NOMO-1 treated with dmso at 0.1 percent for 144 hours (cell line): ENCODE results near the gene BICRAL.

Experiments
- DNase-seq: peaks from one replicate; lab custom pipeline; 2025; ENCODE audit not compliant: unreplicated experiment; lab: John Stamatoyannopoulos, UW

BICRAL gene

GRCh38 chr6:42762426-42762859 is 19.4 kb upstream of the BICRAL start:
- no peak for DNase-seq

- DNase-seq, result no peak
Observed at GRCh38 chr6:42762950-42763349, 18.9 kb upstream of the BICRAL start.

GRCh38 chr6:42764911-42765648 is 16.8 kb upstream of the BICRAL start:
- no peak for DNase-seq

GRCh38 chr6:42766163-42766670 is 15.6 kb upstream of the BICRAL start:
- DNase-seq, result no peak

GRCh38 chr6:42769051-42769450 is 12.8 kb upstream of the BICRAL start:
- DNase-seq, result no peak

- no peak for DNase-seq
Observed at GRCh38 chr6:42769836-42770235, 12.0 kb upstream of the BICRAL start.

- no peak for DNase-seq
Observed at GRCh38 chr6:42771741-42772100, 10.1 kb upstream of the BICRAL start.

- DNase-seq, result no peak
Observed at GRCh38 chr6:42774201-42774600, 7.7 kb upstream of the BICRAL start.

- DNase-seq, result peak; percentile 79
Observed at GRCh38 chr6:42774821-42775487, 6.9 kb upstream of the BICRAL start.

- DNase-seq, result no peak
Observed at GRCh38 chr6:42777126-42777822, 4.6 kb upstream of the BICRAL start.

- DNase-seq, result no peak
Observed at GRCh38 chr6:42778122-42778521, 3.7 kb upstream of the BICRAL start.

GRCh38 chr6:42779521-42779920 is 2.3 kb upstream of the BICRAL start:
- no peak for DNase-seq

- DNase-seq, result no peak
Observed at GRCh38 chr6:42781546-42781795, 381 bp upstream of the BICRAL start.

- peak; percentile 59 for DNase-seq
Observed at GRCh38 chr6:42782689-42783176, 881 bp downstream of the BICRAL start.

GRCh38 chr6:42783177-42783875 is 1.5 kb downstream of the BICRAL start:
- DNase-seq, result peak; percentile 15

- DNase-seq, result peak; percentile 10
Observed at GRCh38 chr6:42783876-42784642, 2.2 kb downstream of the BICRAL start.

GRCh38 chr6:42784717-42785498 is 3.1 kb downstream of the BICRAL start:
- DNase-seq, result no peak

GRCh38 chr6:42786525-42786985 is 4.7 kb downstream of the BICRAL start:
- DNase-seq, result no peak

- DNase-seq, result no peak
Observed at GRCh38 chr6:42787063-42787472, 5.2 kb downstream of the BICRAL start.

GRCh38 chr6:42788671-42789070 is 6.8 kb downstream of the BICRAL start:
- no peak for DNase-seq
